Tibial nerve (tissue), 4 donors: Measurements from ENCODE around the gene CDH4. TPM values are rescaled to one million over a fixed set of nuclear protein-coding genes. Genes with fewer than 3 reads are reported as not detected.

Source experiments
- DNase-seq, 2 donors: peaks; one replicate each; pipeline ENCODE4 v3.0.0-alpha.2; 2019; ENCODE audit warnings: low spot score in 2 of 2
- H3K27ac ChIP-seq, 4 donors: fragments of 200-600 bp; sonication (generic) in 3 of 4; one replicate each; pipeline ENCODE4 v1.5.1; 2017 to 2019; ENCODE audit warnings: mild to moderate bottlenecking in 1 of 4
- H3K27me3 ChIP-seq, 2 donors: fragments of 200-600 bp; sonication (generic) in 1 of 2; one replicate each; pipeline versions ENCODE4 v1.5.1 to v1.6.0; 2017 to 2019
- H3K36me3 ChIP-seq, 3 donors: fragments of 200-600 bp; sonication (generic); one replicate each; pipeline ENCODE4 v1.5.1; 2018 to 2019
- H3K4me1 ChIP-seq, 4 donors: fragments of 200-600 bp; sonication (generic) in 3 of 4; one replicate each; pipeline ENCODE4 v1.5.1; 2017 to 2019
- H3K4me3 ChIP-seq, 4 donors: fragments of 200-600 bp; sonication (generic) in 3 of 4; one replicate each; pipeline ENCODE4 v1.5.1; 2017 to 2019; ENCODE audit warnings: mild to moderate bottlenecking in 1 of 4, moderate library complexity in 1 of 4
- H3K9me3 ChIP-seq, 4 donors: fragments of 200-600 bp; sonication (generic) in 3 of 4; one replicate each; pipeline ENCODE4 v1.5.1; 2017 to 2019
- EP300 ChIP-seq, 2 donors: sonication (generic); formaldehyde crosslinking; IDR thresholded peaks; one replicate each; pipeline ENCODE4 v1.6.1; 2017; ENCODE audit warnings: antibody characterized with exemption in 2 of 2, mild to moderate bottlenecking in 1 of 2
- POLR2A ChIP-seq, 2 donors: fragments of 450-650 bp; IDR thresholded peaks; one replicate each; pipeline ENCODE4 v1.6.1; 2017; ENCODE audit warnings: antibody characterized with exemption in 2 of 2, mild to moderate bottlenecking in 2 of 2, moderate library complexity in 2 of 2
- WGBS, 2 donors: methylation state at CpG; one replicate each; pipeline ENCODE4 v1.1.5; 2018; 5-methylcytosine and 5-hydroxymethylcytosine counted together
- total RNA-seq, 4 donors: library from RNA; depleted of rRNA; stranded (reverse); fragments of >200 nt; gene quantifications; one replicate each; pipeline ENCODE4 v1.1.0, GENCODE V29; 2016
- TF ChIP-seq, protein P1 (sequence below), 5 experiments: fragments of 200-600 bp in 3 of 5; fragments of 450-650 bp in 2 of 5; sonication (generic) in 3 of 5; IDR thresholded peaks; one replicate each; pipeline ENCODE4 v1.5.1; 2016 to 2019; ENCODE audit warnings: antibody characterized with exemption in 5 of 5, mild to moderate bottlenecking in 3 of 5, moderate library complexity in 2 of 5

The CDH4 gene
- total RNA-seq, 4 donors from 2014 or later = 0.78 to 2.3 (median 1.0) TPM

DNA sequence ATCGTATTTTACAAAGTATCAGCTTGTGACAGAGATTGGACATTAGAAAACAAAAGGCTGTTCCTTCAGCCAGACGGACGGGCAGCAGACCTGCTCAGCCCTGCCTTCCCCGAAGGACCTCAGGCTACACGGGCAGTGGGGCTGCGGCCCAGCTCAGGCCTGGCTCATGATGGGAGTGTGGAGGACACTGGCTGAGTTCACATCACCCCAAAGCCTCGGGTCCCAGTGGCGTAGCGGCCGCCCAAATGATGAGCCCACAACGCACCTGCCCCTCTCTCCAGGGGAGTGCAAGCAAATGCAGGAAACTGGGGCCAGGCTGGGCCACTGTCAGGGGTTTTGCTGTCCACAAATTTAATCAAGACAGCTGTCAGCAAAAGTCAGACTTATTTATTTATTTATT is 456.8 kb downstream of the CDH4 start:
- no peaks in the 10 kb centered on the region for H3K27me3 ChIP-seq

DNA sequence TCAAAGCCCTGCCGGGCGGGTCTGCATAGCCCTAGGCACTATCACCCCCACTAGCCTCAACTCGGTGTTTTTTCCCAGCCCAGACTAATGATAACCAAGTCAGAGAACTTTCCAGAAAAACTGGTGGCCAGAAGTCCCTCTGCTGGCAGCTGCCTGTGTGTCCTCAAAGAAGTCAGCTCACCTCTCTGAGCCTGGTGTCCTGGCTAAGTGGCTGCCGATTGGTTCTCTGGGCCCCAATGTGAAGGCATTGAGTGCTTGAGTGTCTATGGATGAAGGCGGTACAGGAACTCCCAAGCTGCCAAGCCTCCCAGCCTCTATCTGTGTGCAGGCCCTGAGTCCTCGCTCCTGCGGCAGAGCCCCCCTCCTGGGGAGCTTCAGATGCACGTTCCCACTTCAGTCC is 458.0 kb downstream of the CDH4 start:
- H3K27ac ChIP-seq = no peak overlapping the region
- peaks cover 0 to 15% (median 0%) of the 10 kb centered on the region in 4 donors for H3K9me3 ChIP-seq
- no peak for TF ChIP-seq EP300 (IDR thresholded peaks at IDR 0.05)
- no peak for TF ChIP-seq POLR2A (IDR thresholded peaks at IDR 0.05)
- TF ChIP-seq, protein P1, sequence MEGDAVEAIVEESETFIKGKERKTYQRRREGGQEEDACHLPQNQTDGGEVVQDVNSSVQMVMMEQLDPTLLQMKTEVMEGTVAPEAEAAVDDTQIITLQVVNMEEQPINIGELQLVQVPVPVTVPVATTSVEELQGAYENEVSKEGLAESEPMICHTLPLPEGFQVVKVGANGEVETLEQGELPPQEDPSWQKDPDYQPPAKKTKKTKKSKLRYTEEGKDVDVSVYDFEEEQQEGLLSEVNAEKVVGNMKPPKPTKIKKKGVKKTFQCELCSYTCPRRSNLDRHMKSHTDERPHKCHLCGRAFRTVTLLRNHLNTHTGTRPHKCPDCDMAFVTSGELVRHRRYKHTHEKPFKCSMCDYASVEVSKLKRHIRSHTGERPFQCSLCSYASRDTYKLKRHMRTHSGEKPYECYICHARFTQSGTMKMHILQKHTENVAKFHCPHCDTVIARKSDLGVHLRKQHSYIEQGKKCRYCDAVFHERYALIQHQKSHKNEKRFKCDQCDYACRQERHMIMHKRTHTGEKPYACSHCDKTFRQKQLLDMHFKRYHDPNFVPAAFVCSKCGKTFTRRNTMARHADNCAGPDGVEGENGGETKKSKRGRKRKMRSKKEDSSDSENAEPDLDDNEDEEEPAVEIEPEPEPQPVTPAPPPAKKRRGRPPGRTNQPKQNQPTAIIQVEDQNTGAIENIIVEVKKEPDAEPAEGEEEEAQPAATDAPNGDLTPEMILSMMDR (IDR thresholded peaks at IDR 0.05) = no peak
- WGBS, 2 donors = 72 to 86% methylated on average over 8 of the region's 8 CpGs
- no peaks in the 10 kb centered on the region for H3K4me1 ChIP-seq
- no peak for DNase-seq
- no peak overlapping the region for H3K4me3 ChIP-seq
- no peaks in the 10 kb centered on the region for H3K27me3 ChIP-seq
- H3K36me3 ChIP-seq = no peaks in the 10 kb centered on the region

More for the DNA sequence above, 456.8 kb downstream of the CDH4 start:
- WGBS, 2 donors = 92 to 94% methylated on average over 11 of the region's 11 CpGs
- Histone ChIP-seq H3K4me3 (no peak overlapping the region), H3K36me3 (no peaks in the 10 kb centered on the region), H3K4me1 (no peaks in the 10 kb centered on the region), H3K27ac (no peak overlapping the region), H3K9me3 (peaks cover 0 to 8% (median 0%) of the 10 kb centered on the region in 4 donors)
- TF ChIP-seq, protein P1 (IDR thresholded peaks at IDR 0.05) = no peak
- no peak for TF ChIP-seq POLR2A (IDR thresholded peaks at IDR 0.05)
- no peak for TF ChIP-seq EP300 (IDR thresholded peaks at IDR 0.05)
- no peak for DNase-seq

DNA sequence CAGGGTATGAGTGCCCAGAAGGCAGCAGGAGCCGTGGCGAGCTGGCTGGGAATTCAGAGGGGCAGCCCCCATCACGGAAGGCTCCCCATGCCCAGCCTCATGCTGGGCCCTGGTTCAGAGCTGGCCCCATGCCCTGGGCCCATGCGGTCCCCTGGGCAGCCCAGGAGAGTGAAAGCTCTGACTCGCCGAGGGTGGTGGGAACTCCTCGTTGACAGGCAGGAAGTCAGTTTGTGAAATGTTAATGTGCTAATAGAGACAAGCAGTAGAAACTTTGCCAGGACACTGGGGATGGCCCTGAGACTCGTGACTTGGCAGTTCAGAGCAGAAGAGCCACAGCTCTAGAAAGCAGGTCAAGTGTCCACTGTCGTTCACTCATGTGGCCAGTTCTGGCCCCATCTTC is 460.6 kb downstream of the CDH4 start:
- Histone ChIP-seq H3K4me1 (no peaks in the 10 kb centered on the region), H3K4me3 (no peak overlapping the region), H3K9me3 (peaks cover 0 to 35% (median 3%) of the 10 kb centered on the region in 4 donors), H3K27ac (no peak overlapping the region), H3K36me3 (no peaks in the 10 kb centered on the region), H3K27me3 (no peaks in the 10 kb centered on the region)
- 57% methylated on average over 9 of the region's 9 CpGs for WGBS, 2 donors
- no peak for DNase-seq
- TF ChIP-seq POLR2A (IDR thresholded peaks at IDR 0.05) (no peak), EP300 (IDR thresholded peaks at IDR 0.05) (no peak)
- TF ChIP-seq, protein P1 (IDR thresholded peaks at IDR 0.05) = no peak

DNA sequence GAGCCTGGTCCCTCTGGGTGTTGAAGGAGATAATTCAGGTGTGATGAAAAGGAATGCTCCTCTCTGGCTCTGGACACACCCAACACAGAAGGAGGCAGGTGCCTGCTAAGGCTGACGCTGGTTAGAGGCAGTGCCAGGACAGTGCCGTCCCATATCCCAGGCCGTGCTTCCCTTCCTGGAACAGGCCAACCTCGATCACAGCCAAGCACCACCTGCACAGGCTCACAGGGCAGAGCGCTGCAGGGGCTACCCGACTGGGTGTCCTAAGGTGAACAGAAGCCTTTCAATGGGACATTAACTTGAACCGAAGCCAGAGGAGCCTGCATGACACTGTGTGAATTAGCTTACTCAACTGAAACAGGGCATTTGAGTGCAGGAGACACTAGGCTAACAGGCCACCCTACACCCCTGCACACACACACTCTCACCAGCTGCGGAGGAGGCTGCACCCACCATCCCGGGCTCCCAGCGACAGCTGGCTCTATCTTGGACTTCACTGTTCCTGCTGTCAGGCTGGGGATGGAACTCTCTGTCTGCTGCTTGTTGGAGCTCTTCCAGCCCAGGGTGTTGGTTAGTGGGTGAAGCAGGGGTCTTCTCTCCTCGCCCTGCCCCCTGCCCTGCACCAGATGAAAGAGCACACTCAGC is 466.4 kb downstream of the CDH4 start:
- WGBS, 2 donors = 73 to 81% methylated on average over 7 to 11 of the region's 11 CpGs
- TF ChIP-seq EP300 (IDR thresholded peaks at IDR 0.05) (no peak), POLR2A (IDR thresholded peaks at IDR 0.05) (no peak)
- TF ChIP-seq, protein P1 (IDR thresholded peaks at IDR 0.05) = no peak
- H3K27ac ChIP-seq = no peak overlapping the region

DNA sequence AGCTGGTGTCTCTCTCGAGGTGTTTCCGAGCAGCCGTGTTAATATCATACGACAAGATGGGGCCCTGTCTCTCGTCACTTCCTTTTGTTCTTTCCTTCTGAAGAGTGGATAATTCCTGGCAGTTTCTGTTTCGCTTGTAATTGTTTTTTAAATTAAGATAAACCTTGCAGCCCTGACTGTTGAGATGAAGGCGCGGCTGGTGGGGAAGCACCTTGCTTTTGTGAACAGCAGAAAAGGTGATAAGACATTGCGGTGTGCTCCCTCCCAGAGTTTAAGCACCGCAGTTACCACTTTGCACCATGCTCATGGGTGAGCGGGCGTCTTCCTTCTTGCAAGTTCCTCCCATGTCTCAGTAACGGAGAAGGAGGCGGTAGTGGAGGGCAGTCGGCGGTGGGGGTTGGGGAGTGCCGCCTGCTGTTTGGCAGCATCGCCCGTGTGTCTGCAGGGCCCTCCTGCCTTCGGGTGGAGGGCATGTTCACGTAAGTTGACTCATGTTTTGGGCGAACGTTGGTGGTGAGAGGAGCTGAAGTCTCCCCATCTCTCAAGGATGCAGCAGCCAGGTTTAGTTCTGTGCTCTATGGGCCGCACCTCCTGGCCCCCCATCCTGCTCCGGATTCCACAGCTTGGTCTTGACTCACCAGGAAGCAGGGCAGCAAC is 467.8 kb downstream of the CDH4 start:
- DNase-seq = no peak
- TF ChIP-seq, protein P1 (IDR thresholded peaks at IDR 0.05) = no peak
- no peak for TF ChIP-seq EP300 (IDR thresholded peaks at IDR 0.05)
- no peak for TF ChIP-seq POLR2A (IDR thresholded peaks at IDR 0.05)
- Histone ChIP-seq H3K4me1 (no peaks in the 10 kb centered on the region), H3K27ac (no peak overlapping the region), H3K9me3 (peaks cover 0 to 23% (median 3%) of the 10 kb centered on the region in 4 donors), H3K27me3 (no peaks in the 10 kb centered on the region), H3K36me3 (no peaks in the 10 kb centered on the region), H3K4me3 (no peak overlapping the region)
- 59 to 66% methylated on average over 25 of the region's 25 CpGs for WGBS, 2 donors

More for the DNA sequence above, 466.4 kb downstream of the CDH4 start:
- Histone ChIP-seq H3K9me3 (peaks cover 0 to 27% (median 3%) of the 10 kb centered on the region in 4 donors), H3K27me3 (no peaks in the 10 kb centered on the region), H3K36me3 (no peaks in the 10 kb centered on the region), H3K4me3 (no peak overlapping the region), H3K4me1 (no peaks in the 10 kb centered on the region)
- no peak for DNase-seq
